Endothelial cell (in vitro differentiated cells): ENCODE results near the gene RBP4. TPM values are rescaled to one million over a fixed set of nuclear protein-coding genes. Genes with fewer than 3 reads are reported as not detected.

ENCODE experiments used
- DNase-seq: peaks from one replicate; pipeline ENCODE4 v3.0.0; 2021; ENCODE audit warnings: low spot score
- H3K27ac Mint-ChIP-seq: one replicate; pipeline ENCODE4 v1.8.0; 2021; ENCODE audit warnings: mixed read lengths, inconsistent platforms; ENCODE audit not compliant: unreplicated experiment
- H3K27me3 Mint-ChIP-seq: one replicate; pipeline ENCODE4 v1.8.0; 2021; ENCODE audit warnings: mild to moderate bottlenecking, moderate library complexity, mixed read lengths, inconsistent platforms; ENCODE audit not compliant: unreplicated experiment
- H3K36me3 Mint-ChIP-seq: one replicate; pipeline ENCODE4 v1.8.0; 2021; ENCODE audit warnings: mild to moderate bottlenecking, low read depth, mixed read lengths, inconsistent platforms; ENCODE audit not compliant: unreplicated experiment
- H3K4me1 Mint-ChIP-seq: one replicate; pipeline ENCODE4 v1.8.0; 2021; ENCODE audit warnings: mild to moderate bottlenecking, mixed read lengths, inconsistent platforms; ENCODE audit not compliant: unreplicated experiment
- H3K4me3 Mint-ChIP-seq: one replicate; pipeline ENCODE4 v1.8.0; 2021; ENCODE audit warnings: mild to moderate bottlenecking, mixed read lengths, inconsistent platforms; ENCODE audit not compliant: unreplicated experiment
- H3K9me3 Mint-ChIP-seq: one replicate; pipeline ENCODE4 v1.8.0; 2021; ENCODE audit warnings: mixed read lengths, inconsistent platforms; ENCODE audit not compliant: unreplicated experiment
- total RNA-seq: library from RNA; stranded (reverse); fragmentation: NEBNext Ultra II Directional; extraction: Animal tissue kit (Norgen Biotek cat#: 25700); gene quantifications from one replicate; pipeline ENCODE4 v1.2.1, GENCODE V29; 2021; ENCODE audit not compliant: unreplicated experiment
- TF ChIP-seq, protein P1 (sequence below): fragments of 200-600 bp; sonication (generic); IDR thresholded peaks from one replicate; pipeline ENCODE4 v1.5.0; 2021; ENCODE audit warnings: antibody characterized with exemption; ENCODE audit not compliant: unreplicated experiment

The RBP4 gene
- total RNA-seq, 1 donor from 2014 or later: not detected

DNA sequence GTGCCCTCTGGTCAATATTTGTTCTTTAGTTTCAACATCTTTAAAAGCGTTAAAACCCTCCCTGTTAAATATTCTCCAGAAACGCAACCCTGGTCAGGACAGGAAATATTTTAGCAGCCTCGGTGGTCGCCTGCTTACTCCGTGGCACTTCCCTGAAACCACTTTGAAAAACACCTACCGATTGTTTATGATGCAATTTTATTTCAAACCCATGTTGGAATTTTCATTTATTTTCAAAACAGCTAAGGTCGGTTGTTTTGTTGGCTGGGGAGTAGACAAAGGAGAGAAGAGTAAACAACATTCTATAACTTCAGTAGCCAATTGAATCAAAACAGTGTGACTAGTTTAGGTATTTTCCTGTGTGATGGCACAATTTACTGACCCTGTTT lies 733 bp upstream of the RBP4 start:
- TF ChIP-seq, protein P1, sequence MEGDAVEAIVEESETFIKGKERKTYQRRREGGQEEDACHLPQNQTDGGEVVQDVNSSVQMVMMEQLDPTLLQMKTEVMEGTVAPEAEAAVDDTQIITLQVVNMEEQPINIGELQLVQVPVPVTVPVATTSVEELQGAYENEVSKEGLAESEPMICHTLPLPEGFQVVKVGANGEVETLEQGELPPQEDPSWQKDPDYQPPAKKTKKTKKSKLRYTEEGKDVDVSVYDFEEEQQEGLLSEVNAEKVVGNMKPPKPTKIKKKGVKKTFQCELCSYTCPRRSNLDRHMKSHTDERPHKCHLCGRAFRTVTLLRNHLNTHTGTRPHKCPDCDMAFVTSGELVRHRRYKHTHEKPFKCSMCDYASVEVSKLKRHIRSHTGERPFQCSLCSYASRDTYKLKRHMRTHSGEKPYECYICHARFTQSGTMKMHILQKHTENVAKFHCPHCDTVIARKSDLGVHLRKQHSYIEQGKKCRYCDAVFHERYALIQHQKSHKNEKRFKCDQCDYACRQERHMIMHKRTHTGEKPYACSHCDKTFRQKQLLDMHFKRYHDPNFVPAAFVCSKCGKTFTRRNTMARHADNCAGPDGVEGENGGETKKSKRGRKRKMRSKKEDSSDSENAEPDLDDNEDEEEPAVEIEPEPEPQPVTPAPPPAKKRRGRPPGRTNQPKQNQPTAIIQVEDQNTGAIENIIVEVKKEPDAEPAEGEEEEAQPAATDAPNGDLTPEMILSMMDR: no peak
- Mint-ChIP-seq H3K27me3 (peaks cover 6% of the 10 kb centered on the region), H3K4me3 (no peak overlapping the region), H3K9me3 (no peaks in the 10 kb centered on the region), H3K27ac (no peak overlapping the region), H3K36me3 (no peaks in the 10 kb centered on the region), H3K4me1 (no peaks in the 10 kb centered on the region)
- DNase-seq: no peak

DNA sequence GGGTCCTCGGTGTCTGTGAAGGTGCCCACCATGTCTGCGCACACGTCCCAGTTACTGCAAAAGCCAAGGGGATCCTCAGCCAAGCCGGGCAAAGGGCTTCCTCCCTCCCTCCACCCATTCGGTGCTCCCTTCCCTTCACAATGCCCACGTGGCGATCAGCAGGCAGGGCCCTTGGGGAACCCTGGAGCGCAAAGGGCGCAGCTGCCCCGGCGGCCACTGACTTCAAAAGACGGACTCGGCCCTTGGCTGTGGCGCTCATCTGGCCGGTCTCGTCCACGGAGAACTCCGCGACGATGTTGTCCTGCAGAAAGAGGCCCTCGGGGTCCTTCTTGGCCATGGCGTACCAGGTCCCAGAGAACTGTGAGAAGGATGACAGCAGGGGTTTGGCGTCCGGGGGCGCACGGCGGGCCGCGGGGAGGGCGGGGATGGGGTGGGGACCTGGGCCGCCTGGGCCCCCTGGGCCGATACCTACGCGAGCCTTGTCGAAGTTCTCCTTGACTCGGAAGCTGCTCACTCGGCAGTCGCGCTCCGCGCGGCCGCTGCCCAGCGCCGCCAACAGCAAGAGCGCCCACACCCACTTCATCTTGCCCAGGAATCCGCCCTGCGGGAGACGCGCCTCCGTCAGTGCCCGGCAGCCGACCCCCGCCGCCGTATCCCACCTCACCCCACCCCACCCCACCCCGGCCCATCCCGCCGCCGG lies 439 bp downstream of the RBP4 start:
- H3K4me1 Mint-ChIP-seq: no peaks in the 10 kb centered on the region
- peak; percentile 26 for DNase-seq
- TF ChIP-seq, protein P1: no peak
- H3K36me3 Mint-ChIP-seq: no peaks in the 10 kb centered on the region
- no peak overlapping the region for H3K27ac Mint-ChIP-seq
- peak overlapping the region; percentile 42 for H3K4me3 Mint-ChIP-seq
- peaks cover 6% of the 10 kb centered on the region for H3K27me3 Mint-ChIP-seq
- H3K9me3 Mint-ChIP-seq: no peaks in the 10 kb centered on the region

GRCh38 chr10:93599778-93600177 lies 1.3 kb downstream of the RBP4 start:
- Mint-ChIP-seq H3K36me3 (no peaks in the 10 kb centered on the region), H3K4me1 (no peaks in the 10 kb centered on the region), H3K27me3 (peaks cover 9% of the 10 kb centered on the region), H3K27ac (no peak overlapping the region), H3K4me3 (peak overlapping the region; percentile 53), H3K9me3 (no peaks in the 10 kb centered on the region)
- TF ChIP-seq, protein P1: no peak
- DNase-seq: no peak

DNA sequence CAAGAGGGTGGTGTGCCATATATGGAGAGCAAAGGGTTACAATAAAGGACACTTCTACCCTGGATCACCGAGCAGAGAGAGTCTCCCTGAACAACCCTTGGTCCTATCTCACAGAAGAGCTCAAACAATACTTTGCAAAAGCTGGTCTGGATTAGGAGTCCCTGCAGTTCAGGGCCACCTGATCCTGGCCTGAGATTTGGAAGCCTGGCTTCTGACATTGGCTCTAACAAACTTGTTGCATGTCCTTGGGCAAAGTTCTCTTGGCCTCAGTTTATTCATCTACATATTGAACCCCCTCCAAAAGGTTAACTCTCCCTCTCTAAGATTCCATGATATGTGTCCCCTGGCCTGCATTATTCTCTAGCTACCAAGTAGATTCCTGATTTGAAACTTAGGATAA lies 1.7 kb downstream of the RBP4 start:
- Mint-ChIP-seq H3K4me1 (no peaks in the 10 kb centered on the region), H3K4me3 (no peak overlapping the region), H3K36me3 (no peaks in the 10 kb centered on the region), H3K27me3 (peaks cover 10% of the 10 kb centered on the region), H3K9me3 (no peaks in the 10 kb centered on the region), H3K27ac (no peak overlapping the region)
- TF ChIP-seq, protein P1: no peak
- no peak for DNase-seq

DNA sequence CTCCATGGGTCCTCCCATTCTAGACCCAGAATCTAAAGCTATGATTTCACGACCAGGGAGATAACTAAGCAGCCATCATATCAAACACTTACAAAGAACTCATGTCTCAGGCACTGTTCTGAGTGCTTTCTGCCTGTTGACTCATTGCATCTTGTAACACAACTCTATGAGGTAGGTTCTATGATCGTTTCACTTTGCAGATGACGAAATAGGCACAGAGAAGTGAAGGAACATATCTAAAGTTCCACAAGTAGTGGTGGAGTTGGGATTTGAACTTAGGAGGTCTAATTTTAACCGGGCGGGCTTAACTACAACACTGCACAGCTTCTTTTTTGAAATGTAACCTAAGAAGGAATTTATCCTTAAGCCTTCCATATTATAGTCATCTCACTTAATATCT lies 2.9 kb downstream of the RBP4 start:
- no peak for DNase-seq
- Mint-ChIP-seq H3K4me1 (no peaks in the 10 kb centered on the region), H3K27me3 (peaks cover 10% of the 10 kb centered on the region), H3K27ac (no peak overlapping the region), H3K36me3 (no peaks in the 10 kb centered on the region), H3K9me3 (no peaks in the 10 kb centered on the region), H3K4me3 (no peak overlapping the region)
- TF ChIP-seq, protein P1: no peak
